ENCODE results near the gene DLG2.

GRCh38 chr11:84853841-84854497 is 773.2 kb downstream of the DLG2 start:
- no peak for TF ChIP-seq CTCF (IDR thresholded peaks at IDR 0.05; ENCODE audit: insufficient read depth, low read depth, low read length)
- no peak for TF ChIP-seq EZH2 (IDR thresholded peaks at IDR 0.05; ENCODE audit: insufficient read depth, low read length)
